Fibroblast of lung (primary cell): ENCODE data around the gene DDAH1.

Experiments
- EZH2 ChIP-seq: IDR thresholded peaks from 2 replicates; pipeline ENCODE4 v1.5.1; 2012; ENCODE audit warnings: low read length, control low read depth, mild to moderate bottlenecking; ENCODE audit errors: missing control alignments
- TF ChIP-seq, protein P1 (sequence below), 2 donors: IDR thresholded peaks in 1 of 2; conservative IDR thresholded peaks in 1 of 2; 1 replicate in 1 of 2; 2 replicates in 1 of 2; pipeline ENCODE4 v1.5.1; 2011 to 2012; ENCODE audit warnings: low read length in 2 of 2, control low read depth in 1 of 2, inconsistent platforms in 1 of 2, low read depth in 1 of 2, mild to moderate bottlenecking in 1 of 2

- TF ChIP-seq, protein P1, sequence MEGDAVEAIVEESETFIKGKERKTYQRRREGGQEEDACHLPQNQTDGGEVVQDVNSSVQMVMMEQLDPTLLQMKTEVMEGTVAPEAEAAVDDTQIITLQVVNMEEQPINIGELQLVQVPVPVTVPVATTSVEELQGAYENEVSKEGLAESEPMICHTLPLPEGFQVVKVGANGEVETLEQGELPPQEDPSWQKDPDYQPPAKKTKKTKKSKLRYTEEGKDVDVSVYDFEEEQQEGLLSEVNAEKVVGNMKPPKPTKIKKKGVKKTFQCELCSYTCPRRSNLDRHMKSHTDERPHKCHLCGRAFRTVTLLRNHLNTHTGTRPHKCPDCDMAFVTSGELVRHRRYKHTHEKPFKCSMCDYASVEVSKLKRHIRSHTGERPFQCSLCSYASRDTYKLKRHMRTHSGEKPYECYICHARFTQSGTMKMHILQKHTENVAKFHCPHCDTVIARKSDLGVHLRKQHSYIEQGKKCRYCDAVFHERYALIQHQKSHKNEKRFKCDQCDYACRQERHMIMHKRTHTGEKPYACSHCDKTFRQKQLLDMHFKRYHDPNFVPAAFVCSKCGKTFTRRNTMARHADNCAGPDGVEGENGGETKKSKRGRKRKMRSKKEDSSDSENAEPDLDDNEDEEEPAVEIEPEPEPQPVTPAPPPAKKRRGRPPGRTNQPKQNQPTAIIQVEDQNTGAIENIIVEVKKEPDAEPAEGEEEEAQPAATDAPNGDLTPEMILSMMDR (conservative IDR thresholded peaks at IDR 0.05 in 1 of 2, IDR thresholded peaks at IDR 0.05 in 1 of 2; ENCODE audit: low read depth in 1 of 2, low read length in 2 of 2): no peak
- no peak for TF ChIP-seq EZH2
Observed at GRCh38 chr1:85479491-85479890, 14.5 kb upstream of the DDAH1 start.
